ENCODE measurements around the gene ABHD13. TPM values are rescaled to one million over a fixed set of nuclear protein-coding genes. Genes with fewer than 3 reads are reported as not detected.

ABHD13 gene
- 10 to 100 TPM in 2 of 5 donors, 1 to 10 TPM in 3; 1.4 to 25.3 (median 7.7) TPM for total RNA-seq
- polyA plus RNA-seq: 1 to 10 TPM; 2.9 to 3.4 (median 3.2) TPM
- long read RNA-seq, donor 1, full-length matches to known transcripts: 2 of 2 reads
- long read RNA-seq, donor 1, partial matches to known transcripts: 0 of 2 reads
- long read RNA-seq, donor 1, other reads (novel, unspliced or antisense): 0 of 2 reads
- long read RNA-seq, donor 2, full-length matches to known transcripts: 7 of 7 reads
- long read RNA-seq, donor 2, partial matches to known transcripts: 0 of 7 reads
- long read RNA-seq, donor 2, other reads (novel, unspliced or antisense): 0 of 7 reads
- long read RNA-seq, donor 3, full-length matches to known transcripts: 7 of 7 reads
- long read RNA-seq, donor 3, partial matches to known transcripts: 0 of 7 reads
- long read RNA-seq, donor 3, other reads (novel, unspliced or antisense): 0 of 7 reads
- long read RNA-seq, donor 4: 0 reads
- long read RNA-seq, donor 5, full-length matches to known transcripts: 4 of 4 reads
- long read RNA-seq, donor 5, partial matches to known transcripts: 0 of 4 reads
- long read RNA-seq, donor 5, other reads (novel, unspliced or antisense): 0 of 4 reads
- long read RNA-seq, donor 6, full-length matches to known transcripts: 15 of 15 reads
- long read RNA-seq, donor 6, partial matches to known transcripts: 0 of 15 reads
- long read RNA-seq, donor 6, other reads (novel, unspliced or antisense): 0 of 15 reads
- long read RNA-seq, donor 7, full-length matches to known transcripts: 14 of 14 reads
- long read RNA-seq, donor 7, partial matches to known transcripts: 0 of 14 reads
- long read RNA-seq, donor 7, other reads (novel, unspliced or antisense): 0 of 14 reads
- long read RNA-seq, donor 8, full-length matches to known transcripts: 5 of 5 reads
- long read RNA-seq, donor 8, partial matches to known transcripts: 0 of 5 reads
- long read RNA-seq, donor 8, other reads (novel, unspliced or antisense): 0 of 5 reads
- long read RNA-seq, donor 9, full-length matches to known transcripts: 10 of 10 reads
- long read RNA-seq, donor 9, partial matches to known transcripts: 0 of 10 reads
- long read RNA-seq, donor 9, other reads (novel, unspliced or antisense): 0 of 10 reads
- long read RNA-seq, donor 10, full-length matches to known transcripts: 5 of 5 reads
- long read RNA-seq, donor 10, partial matches to known transcripts: 0 of 5 reads
- long read RNA-seq, donor 10, other reads (novel, unspliced or antisense): 0 of 5 reads

- TF ChIP-seq POLR2A (IDR thresholded peaks at IDR 0.05): peak in 2 of 4 donors; percentile 43 to 65
- TF ChIP-seq CTCF (IDR thresholded peaks at IDR 0.05): no peak
- no peak for TF ChIP-seq EP300 (IDR thresholded peaks at IDR 0.05)
- TF ChIP-seq POLR2AphosphoS5 (IDR thresholded peaks at IDR 0.05): peak; percentile 37 to 91 (median 83)
- WGBS, 5 donors: 0% methylated on average over 53 to 93 of the region's 93 CpGs
- Histone ChIP-seq H3K27ac (peak within 1 kb of the TSS; percentile 88 to 93 (median 92)), H3K27me3 (no peaks in the 10 kb centered on the region), H3K4me3 (peak within 1 kb of the TSS; percentile 80 to 96 (median 92)), H3K9me3 (no peaks in the 10 kb centered on the region), H3K4me1 (peaks cover 34 to 80% (median 53%) of the 10 kb centered on the region in 4 donors), H3K36me3 (no peaks in the 10 kb centered on the region)
- peak; percentile 91 to 97 for DNase-seq
- intact Hi-C loops (cut with DNase I; ENCODE audit: low total_unique reads): no loop called here
These were observed at the start of gene ABHD13 for GRCh38 chr13:108218044-108218974. Gene ABHD13 (plus strand): TSS chr13:108218392. CDS start chr13:108229219, 10,827 bp downstream.

- DNase-seq: no peak
- intact Hi-C loops (cut with DNase I; ENCODE audit: low total_unique reads): no loop called here
- Histone ChIP-seq H3K4me3 (no peak overlapping the region), H3K27me3 (no peaks in the 10 kb centered on the region), H3K9me3 (peaks cover 0 to 22% (median 11%) of the 10 kb centered on the region in 4 donors), H3K4me1 (no peaks in the 10 kb centered on the region), H3K27ac (no peak overlapping the region), H3K36me3 (no peaks in the 10 kb centered on the region)
- 79 to 94% (median 87%) methylated on average over 3 of the region's 3 CpGs for WGBS, 5 donors
- TF ChIP-seq POLR2AphosphoS5 (IDR thresholded peaks at IDR 0.05) (no peak), POLR2A (IDR thresholded peaks at IDR 0.05) (no peak), EP300 (IDR thresholded peaks at IDR 0.05) (no peak), CTCF (IDR thresholded peaks at IDR 0.05) (no peak)
These were observed 49.3 kb upstream of the ABHD13 start for GRCh38 chr13:108168929-108169328.

- H3K9me3 ChIP-seq: peaks cover 0 to 13% (median 7%) of the 10 kb centered on the region in 4 donors
- no peaks in the 10 kb centered on the region for H3K36me3 ChIP-seq
- H3K27me3 ChIP-seq: no peaks in the 10 kb centered on the region
- DNase-seq: peak; percentile 31 to 44
- no peak overlapping the region for H3K27ac ChIP-seq
- no peak overlapping the region for H3K4me3 ChIP-seq
- 43 to 64% (median 52%) methylated on average over 8 of the region's 8 CpGs for WGBS, 5 donors
- no peaks in the 10 kb centered on the region for H3K4me1 ChIP-seq
- TF ChIP-seq EP300 (IDR thresholded peaks at IDR 0.05) (no peak), POLR2AphosphoS5 (IDR thresholded peaks at IDR 0.05) (no peak), POLR2A (IDR thresholded peaks at IDR 0.05) (no peak), CTCF (IDR thresholded peaks at IDR 0.05) (no peak)
- intact Hi-C loops (cut with DNase I; ENCODE audit: low total_unique reads): no loop called here
These were observed 41.4 kb upstream of the ABHD13 start for GRCh38 chr13:108176685-108177274.
